HCT116 (cell line): ENCODE measurements around the gene MAF. TPM values are rescaled to one million over a fixed set of nuclear protein-coding genes. Genes with fewer than 3 reads are reported as not detected.

Experiments
- ATAC-seq: fragments of 200-7000 bp; cut with Tn5 transposase; 2 replicates; pipeline ENCODE4 v1.9.1; 2020; ENCODE audit warnings: mild to moderate bottlenecking, moderate library complexity
- BruUV-seq: library from RNA; stranded (reverse); fragments of 400-500 nt; replicated peaks from 2 replicates; lab custom pipeline; 2021; lab: Mats Ljungman, UMichigan
- CTCF ChIA-PET: fragments of 300-600 bp; sonication (Branson Sonifier 250); formaldehyde crosslinking; loops from one replicate; lab custom pipeline; 2021; ENCODE audit warnings: antibody characterized with exemption; lab: Charles Lee
- POLR2A ChIA-PET: fragments of 300-600, 350-600 bp; sonication (Branson Sonifier 250); formaldehyde crosslinking; loops from one replicate; lab custom pipeline; 2021; ENCODE audit warnings: antibody characterized with exemption; lab: Charles Lee
- RAD21 ChIA-PET, 2 experiments: fragments of 300-600 bp; sonication (Branson Sonifier 250); formaldehyde crosslinking; loops; one replicate each; lab custom pipeline; 2023; ENCODE audit warnings: low total read pairs in 2 of 2; ENCODE audit not compliant: uncharacterized antibody in 2 of 2, unreplicated experiment in 2 of 2, low non-redundant PET in 1 of 2; lab: Charles Lee
- DNase-seq: peaks from one replicate; pipeline ENCODE4 v3.0.0-alpha.2; 2010; ENCODE audit warnings: low read depth, low spot score
- H2AFZ ChIP-seq: fragments of 200-600 bp; shearing (Covaris generic), sonication (generic); 2 replicates; pipeline ENCODE4 v1.6.1; 2017; ENCODE audit warnings: low read depth, mixed run types, mixed read lengths, antibody characterized with exemption, low read length; ENCODE audit not compliant: poor library complexity, severe bottlenecking
- H3K27ac ChIP-seq: 2 replicates; pipeline ENCODE4 v1.5.1; 2012; ENCODE audit warnings: low read depth, low read length
- H3K27me3 ChIP-seq: fragments of 200-600 bp; sonication (generic); 2 replicates; pipeline ENCODE4 v1.6.1; 2016; ENCODE audit warnings: mixed run types, low read length, mixed read lengths; ENCODE audit not compliant: insufficient read depth
- H3K36me3 ChIP-seq, 2 experiments: fragments of 200-500 bp in 1 of 2; fragments of 200-600 bp in 1 of 2; sonication (Bioruptor generic) in 1 of 2; sonication (generic) in 1 of 2; 2 replicates each; pipeline versions ENCODE4 v1.5.1 to v1.6.1; 2014 to 2016; ENCODE audit warnings: low read length in 2 of 2, inconsistent platforms in 1 of 2, mixed read lengths in 1 of 2, mixed run types in 1 of 2; ENCODE audit not compliant: insufficient read depth in 2 of 2, control insufficient read depth in 1 of 2
- H3K4me1 ChIP-seq, 2 experiments: fragments of 200-600 bp in 1 of 2; sonication (generic) in 1 of 2; 2 replicates each; pipeline versions ENCODE4 v1.5.1 to v1.6.1; 2012 to 2017; ENCODE audit warnings: low read length in 2 of 2, inconsistent platforms in 1 of 2, mild to moderate bottlenecking in 1 of 2, mixed read lengths in 1 of 2, mixed run types in 1 of 2, moderate library complexity in 1 of 2; ENCODE audit not compliant: insufficient read depth in 2 of 2, control insufficient read depth in 1 of 2
- H3K4me2 ChIP-seq: fragments of 200-600 bp; sonication (generic); 2 replicates; pipeline ENCODE4 v1.6.1; 2017; ENCODE audit warnings: mixed run types, low read length, mixed read lengths
- H3K4me3 ChIP-seq, 2 experiments: fragments of 200-600 bp in 1 of 2; sonication (generic) in 1 of 2; replicated peaks in 1 of 2; 2 replicates each; pipeline ENCODE4 v1.5.1; 2011 to 2016; ENCODE audit warnings: low read length in 2 of 2, control low read depth in 1 of 2, low read depth in 1 of 2, mild to moderate bottlenecking in 1 of 2, mixed read lengths in 1 of 2, mixed run types in 1 of 2
- H3K79me2 ChIP-seq: fragments of 200-600 bp; sonication (generic); 2 replicates; pipeline ENCODE4 v1.6.1; 2017; ENCODE audit warnings: mild to moderate bottlenecking, mixed run types, low read length, moderate library complexity, mixed read lengths; ENCODE audit not compliant: insufficient read depth
- H3K9ac ChIP-seq: fragments of 200-600 bp; sonication (generic); 2 replicates; pipeline ENCODE4 v1.6.1; 2016; ENCODE audit warnings: low read length, mixed read lengths
- H3K9me2 ChIP-seq: fragments of 200-600 bp; sonication (generic), shearing (Covaris generic); 2 replicates; pipeline ENCODE4 v1.6.1; 2017; ENCODE audit warnings: mixed run types, mild to moderate bottlenecking, moderate library complexity; ENCODE audit not compliant: insufficient read depth
- H3K9me3 ChIP-seq, 2 experiments: fragments of 200-500 bp in 1 of 2; fragments of 200-600 bp in 1 of 2; sonication (Bioruptor generic) in 1 of 2; sonication (generic) in 1 of 2; 2 replicates each; pipeline ENCODE4 v1.6.1; 2014 to 2017; ENCODE audit warnings: low read length in 2 of 2, mixed read lengths in 2 of 2, inconsistent platforms in 1 of 2, low read depth in 1 of 2, mild to moderate bottlenecking in 1 of 2, mixed run types in 1 of 2, moderate library complexity in 1 of 2; ENCODE audit not compliant: control insufficient read depth in 1 of 2, insufficient read depth in 1 of 2
- H4K20me1 ChIP-seq: fragments of 200-600 bp; sonication (generic), shearing (Covaris generic); 2 replicates; pipeline ENCODE4 v1.6.1; 2017; ENCODE audit warnings: mixed run types, mild to moderate bottlenecking, moderate library complexity; ENCODE audit not compliant: insufficient read depth
- JUND ChIP-seq: IDR thresholded peaks from 2 replicates; pipeline ENCODE4 v1.6.1; 2012
- POLR2A ChIP-seq: IDR thresholded peaks from 2 replicates; pipeline ENCODE4 v1.7.0; 2011; ENCODE audit warnings: borderline replicate concordance; ENCODE audit not compliant: insufficient read depth, insufficient read length; ENCODE audit errors: extremely low read depth
- POLR2AphosphoS5 ChIP-seq: IDR thresholded peaks from 2 replicates; pipeline ENCODE4 v1.6.1; 2011; ENCODE audit warnings: mild to moderate bottlenecking, low read depth, low read length, moderate library complexity
- REST ChIP-seq: IDR thresholded peaks from 2 replicates; pipeline ENCODE4 v1.6.1; 2012; ENCODE audit warnings: low read depth
- SRF ChIP-seq: IDR thresholded peaks from 2 replicates; pipeline ENCODE4 v1.6.1; 2012; ENCODE audit warnings: low read depth
- ZFX ChIP-seq: fragments of 450-650 bp; IDR thresholded peaks from 2 replicates; pipeline ENCODE4 v1.6.1; 2017
- ZNF274 ChIP-seq: fragments of 200-500 bp; sonication (Bioruptor generic); IDR thresholded peaks from 2 replicates; pipeline ENCODE4 v1.6.1; 2014; ENCODE audit warnings: mild to moderate bottlenecking, low read depth, low read length, inconsistent platforms
- intact Hi-C: fragments of 100-400 bp; cut with micrococcal nuclease; formaldehyde crosslinking; loops from 2 replicates; pipeline ENCODE4 v1.10.0; 2022
- total RNA-seq: library from RNA; stranded (reverse); gene quantifications from one replicate; pipeline ENCODE4 v1.2.1, GENCODE V29; 2021; ENCODE audit not compliant: unreplicated experiment

The MAF gene
- total RNA-seq, 1 experiment from 2014 or later = 0.27 TPM

DNA sequence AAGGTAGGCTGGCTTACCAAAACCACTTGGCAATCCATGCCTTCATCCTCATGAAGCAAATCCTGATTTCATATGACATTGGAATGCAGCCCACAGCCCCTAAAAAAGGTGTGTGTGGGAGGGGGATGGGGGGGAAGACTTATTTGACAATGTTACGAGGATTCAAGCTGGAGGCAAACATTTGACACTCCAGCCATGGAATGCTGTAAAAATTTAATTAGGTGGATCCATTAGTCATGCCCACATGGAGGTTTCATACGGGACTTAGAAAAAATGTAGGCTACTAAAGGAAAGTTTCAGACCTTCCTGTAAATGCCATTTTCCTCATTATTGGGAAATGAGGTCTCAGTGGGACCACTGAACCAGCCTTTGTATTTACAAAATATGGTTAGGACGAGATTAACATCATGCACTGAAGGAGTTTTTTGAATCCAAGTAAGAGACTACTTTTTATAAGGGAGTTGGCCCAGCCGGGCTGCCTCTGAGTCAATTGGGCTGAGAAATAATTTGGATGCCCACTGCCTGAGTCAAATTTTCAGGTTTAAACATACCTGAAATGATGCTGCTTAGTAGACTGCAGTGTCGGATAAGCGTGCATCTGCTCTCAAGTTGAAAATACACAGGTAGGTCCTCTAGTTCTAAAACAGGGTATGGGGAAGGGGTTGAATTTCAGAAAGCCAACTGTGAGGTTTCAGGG lies 44.6 kb upstream of the MAF start (continued):
- TF ChIP-seq POLR2AphosphoS5 = no peak

DNA sequence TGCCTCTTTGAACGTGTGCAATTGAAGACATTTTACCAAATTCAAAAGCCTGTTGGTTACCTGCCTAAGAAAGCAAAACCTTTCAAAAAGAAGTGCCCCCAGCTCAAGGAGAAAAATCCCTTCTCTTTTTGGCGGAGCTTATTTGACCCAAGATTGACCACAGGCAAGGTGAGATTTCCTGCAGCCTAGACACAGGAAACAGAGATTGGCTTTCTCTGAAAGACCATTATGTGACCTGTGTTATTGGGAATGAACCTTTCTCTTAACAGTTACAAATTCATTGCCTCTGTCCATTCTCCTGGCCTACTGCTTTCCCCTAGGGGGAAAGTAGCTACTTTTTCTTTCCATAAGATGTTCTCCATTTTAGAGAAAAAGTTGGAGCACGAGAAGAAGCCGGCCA lies 42.1 kb upstream of the MAF start:
- ChIA-PET CTCF (no interaction called here), RAD21 (no interaction called here), POLR2A (no interaction called here)
- Histone ChIP-seq H4K20me1 (no peaks in the 10 kb centered on the region), H3K9me2 (no peaks in the 10 kb centered on the region), H3K9ac (no peak overlapping the region), H3K36me3 (no peaks in the 10 kb centered on the region), H3K27me3 (no peaks in the 10 kb centered on the region), H3K27ac (no peak overlapping the region), H3K4me2 (no peak overlapping the region), H3K4me3 (no peak overlapping the region), H3K9me3 (peaks cover 48 to 75% of the 10 kb centered on the region in 2 experiments; a peak in 3 of 4 replicates), H3K79me2 (no peaks in the 10 kb centered on the region), H2AFZ (no peak overlapping the region), H3K4me1 (no peaks in the 10 kb centered on the region)
- intact Hi-C loops = no loop called here
- no TSS peak for BruUV-seq
- DNase-seq (no peak), ATAC-seq (no peak)
- TF ChIP-seq JUND (no peak), SRF (no peak), ZNF274 (no peak), ZFX (no peak), REST (no peak), POLR2A (no peak)
